Neutrophil (primary cell): ENCODE measurements around the gene NDOR1.
"Not testable (repeated sequence)": the region's sequence is repeated elsewhere in the genome, so short reads cannot be mapped to it uniquely, and the experiment has no call there.

Experiments used
- H3K27ac ChIP-seq: fragments of 200-600 bp; sonication (generic); 2 replicates; pipeline ENCODE4 v1.5.1; 2016; ENCODE audit warnings: mild to moderate bottlenecking, moderate library complexity
- H3K27me3 ChIP-seq: fragments of 200-600 bp; sonication (generic); 2 replicates; pipeline ENCODE4 v1.6.0; 2016; ENCODE audit warnings: mild to moderate bottlenecking
- H3K36me3 ChIP-seq: fragments of 200-600 bp; sonication (generic); 2 replicates; pipeline ENCODE4 v1.5.1; 2017
- H3K4me1 ChIP-seq, 2 experiments: fragments of 200-600 bp in 1 of 2; sonication (generic) in 1 of 2; 1 replicate in 1 of 2; 2 replicates in 1 of 2; pipeline versions ENCODE4 v1.5.1 to v1.6.1; 2013 to 2016; ENCODE audit warnings: low read depth in 1 of 2, low read length in 1 of 2, mild to moderate bottlenecking in 1 of 2, moderate library complexity in 1 of 2; ENCODE audit not compliant: control insufficient read depth in 1 of 2, insufficient read depth in 1 of 2
- H3K4me3 ChIP-seq, 2 experiments: fragments of 200-600 bp in 1 of 2; sonication (generic) in 1 of 2; 1 replicate in 1 of 2; 2 replicates in 1 of 2; pipeline ENCODE4 v1.5.1; 2013 to 2016; ENCODE audit warnings: low read depth in 1 of 2, low read length in 1 of 2, mild to moderate bottlenecking in 1 of 2, moderate library complexity in 1 of 2
- H3K9me3 ChIP-seq: fragments of 200-600 bp; sonication (generic); 2 replicates; pipeline ENCODE4 v1.5.1; 2016
- CTCF ChIP-seq: fragments of 200-600 bp; sonication (generic); IDR thresholded peaks from 2 replicates; pipeline ENCODE4 v1.5.1; 2016; ENCODE audit warnings: antibody characterized with exemption

The NDOR1 gene

GRCh38 chr9:137240841-137241489 is 35.5 kb downstream of the NDOR1 start, which contains the start of gene TUBB4B:
TUBB4B (plus strand) TSS chr9:137241287; CDS start chr9:137241361, 74 bp downstream.
- peak; percentile 40 for TF ChIP-seq CTCF
- H3K9me3 ChIP-seq = no peaks in the 10 kb centered on the region
- peak within 1 kb of the TSS; percentile 79 to 96 for H3K4me3 ChIP-seq
- peak within 1 kb of the TSS; percentile 96 for H3K27ac ChIP-seq
- H3K4me1 ChIP-seq = peaks cover 67 to 70% of the 10 kb centered on the region in 2 experiments
- H3K36me3 ChIP-seq = peaks cover 23% of the 10 kb centered on the region
- H3K27me3 ChIP-seq = peaks cover 1% of the 10 kb centered on the region

GRCh38 chr9:137241490-137242268 is 36.2 kb downstream of the NDOR1 start:
- H3K9me3 ChIP-seq = no peaks in the 10 kb centered on the region
- peaks cover 60 to 63% of the 10 kb centered on the region in 2 experiments for H3K4me1 ChIP-seq
- no peaks in the 10 kb centered on the region for H3K27me3 ChIP-seq
- no peak for TF ChIP-seq CTCF
- peaks cover 23% of the 10 kb centered on the region for H3K36me3 ChIP-seq
- H3K27ac ChIP-seq = peak overlapping the region; percentile 96
- H3K4me3 ChIP-seq = peak overlapping the region; percentile 79 to 96

- peak overlapping the region; percentile 96 for H3K27ac ChIP-seq
- no peaks in the 10 kb centered on the region for H3K9me3 ChIP-seq
- peaks cover 51 to 54% of the 10 kb centered on the region in 2 experiments for H3K4me1 ChIP-seq
- peaks cover 23% of the 10 kb centered on the region for H3K36me3 ChIP-seq
- H3K4me3 ChIP-seq = peak overlapping the region; percentile 71 to 79
- TF ChIP-seq CTCF = no peak
- no peaks in the 10 kb centered on the region for H3K27me3 ChIP-seq
These were observed 37.0 kb downstream of the NDOR1 start for GRCh38 chr9:137242269-137243203.

GRCh38 chr9:137243266-137243625 is 37.7 kb downstream of the NDOR1 start:
- H3K36me3 ChIP-seq = peaks cover 23% of the 10 kb centered on the region
- H3K4me3 ChIP-seq, H3K9me3 ChIP-seq, H3K27me3 ChIP-seq: not testable (repeated sequence)
- H3K27ac ChIP-seq = peak overlapping the region; percentile 36
- peaks cover 44 to 47% of the 10 kb centered on the region in 2 experiments for H3K4me1 ChIP-seq

- TF ChIP-seq CTCF = no peak
- H3K4me1 ChIP-seq = peaks cover 41% of the 10 kb centered on the region in 2 experiments
These were observed 38.4 kb downstream of the NDOR1 start for GRCh38 chr9:137243626-137244485.

More at GRCh38 chr9:137243626-137244485, 38.4 kb downstream of the NDOR1 start:
- H3K9me3 ChIP-seq = no peaks in the 10 kb centered on the region
- no peak overlapping the region for H3K4me3 ChIP-seq
- H3K27me3 ChIP-seq = no peaks in the 10 kb centered on the region
- peaks cover 23% of the 10 kb centered on the region for H3K36me3 ChIP-seq
- peak overlapping the region; percentile 36 for H3K27ac ChIP-seq
